ENCODE data around the gene NR4A1. TPM values are rescaled to one million over a fixed set of nuclear protein-coding genes. Genes with fewer than 3 reads are reported as not detected.

The NR4A1 gene
- total and polyA plus RNA-seq, 2 of the 13 experiments (the other 11 are each of a cell fraction or from before 2014, with no cell fraction given): 5.7 to 15.2 TPM

GRCh38 chr12:52027085-52027843, 24.0 kb upstream of the NR4A1 start (continued):
- TF ChIP-seq HIC2 (CRISPR knock-in tag; IDR thresholded peaks at IDR 0.05; ENCODE audit: low read depth) (no peak), CCDC6 (CRISPR knock-in tag; IDR thresholded peaks at IDR 0.05) (no peak), MXD1 (CRISPR knock-in tag; IDR thresholded peaks at IDR 0.05) (no peak), LBX2 (CRISPR knock-in tag; IDR thresholded peaks at IDR 0.05; ENCODE audit: borderline replicate concordance) (no peak), ZBTB26 (CRISPR knock-in tag; IDR thresholded peaks at IDR 0.05; ENCODE audit: borderline replicate concordance) (no peak), ZNF850 (CRISPR knock-in tag; conservative IDR thresholded peaks at IDR 0.05) (no peak), ZNF407 (CRISPR knock-in tag; IDR thresholded peaks at IDR 0.05; ENCODE audit: not compliant biosample characterization) (no peak), ZFP41 (CRISPR knock-in tag; IDR thresholded peaks at IDR 0.05; ENCODE audit: borderline replicate concordance) (no peak), POLR2AphosphoS2 (IDR thresholded peaks at IDR 0.05; ENCODE audit: low read depth, low read length) (no peak), KDM5B (CRISPR knock-in tag; IDR thresholded peaks at IDR 0.05; ENCODE audit: borderline replicate concordance) (no peak)

Measured in HepG2 (cell line).